Nephron (organoid): ENCODE data around the gene AJAP1.

ENCODE experiments used
- H3K27ac Mint-ChIP-seq, 3 experiments: 2 replicates each; pipeline ENCODE4 v1.8.0; 2020; ENCODE audit warnings: mixed read lengths in 3 of 3, mild to moderate bottlenecking in 2 of 3, moderate library complexity in 1 of 3
- H3K27me3 Mint-ChIP-seq: 2 replicates; pipeline ENCODE4 v1.8.0; 2021; ENCODE audit warnings: low read depth, mild to moderate bottlenecking, moderate library complexity, mixed read lengths
- H3K36me3 Mint-ChIP-seq: 2 replicates; pipeline ENCODE4 v1.8.0; 2020; ENCODE audit warnings: low read depth, mixed read lengths
- H3K4me1 Mint-ChIP-seq: 2 replicates; pipeline ENCODE4 v1.8.0; 2020; ENCODE audit warnings: mixed read lengths
- H3K4me3 Mint-ChIP-seq, 3 experiments: 2 replicates each; pipeline ENCODE4 v1.8.0; 2020; ENCODE audit warnings: mild to moderate bottlenecking in 3 of 3, mixed read lengths in 3 of 3, moderate library complexity in 2 of 3
- H3K9me3 Mint-ChIP-seq: 2 replicates; pipeline ENCODE4 v1.8.0; 2020; ENCODE audit warnings: mixed read lengths
- CTCF ChIP-seq, 3 experiments: fragments of 200-600 bp; sonication (generic); IDR thresholded peaks; one replicate each; pipeline ENCODE4 v1.5.0; 2021; ENCODE audit warnings: antibody characterized with exemption in 3 of 3; ENCODE audit not compliant: unreplicated experiment in 3 of 3

AJAP1 gene

GRCh38 chr1:4797016-4797410 lies 142.6 kb downstream of the AJAP1 start:
- no peak overlapping the region for H3K27ac Mint-ChIP-seq
- H3K9me3 Mint-ChIP-seq, result peaks cover 5% of the 10 kb centered on the region
- no peak overlapping the region for H3K4me3 Mint-ChIP-seq
- peaks cover 28% of the 10 kb centered on the region for H3K27me3 Mint-ChIP-seq
- H3K36me3 Mint-ChIP-seq, result no peaks in the 10 kb centered on the region
- no peak for TF ChIP-seq CTCF (IDR thresholded peaks at IDR 0.05; ENCODE audit: unreplicated experiment in 3 of 3)
- peaks cover 50% of the 10 kb centered on the region for H3K4me1 Mint-ChIP-seq

GRCh38 chr1:4797429-4797828 lies 143.0 kb downstream of the AJAP1 start:
- Mint-ChIP-seq H3K27ac (no peak overlapping the region), H3K4me3 (no peak overlapping the region), H3K4me1 (peaks cover 50% of the 10 kb centered on the region), H3K36me3 (no peaks in the 10 kb centered on the region), H3K9me3 (peaks cover 5% of the 10 kb centered on the region), H3K27me3 (peaks cover 28% of the 10 kb centered on the region)
- no peak for TF ChIP-seq CTCF (IDR thresholded peaks at IDR 0.05; ENCODE audit: unreplicated experiment in 3 of 3)

- TF ChIP-seq CTCF (IDR thresholded peaks at IDR 0.05; ENCODE audit: unreplicated experiment in 3 of 3), result no peak
- peaks cover 32% of the 10 kb centered on the region for H3K4me1 Mint-ChIP-seq
- no peaks in the 10 kb centered on the region for H3K36me3 Mint-ChIP-seq
- H3K27ac Mint-ChIP-seq, result no peak overlapping the region
- peaks cover 46% of the 10 kb centered on the region for H3K27me3 Mint-ChIP-seq
- no peak overlapping the region for H3K4me3 Mint-ChIP-seq
- peaks cover 15% of the 10 kb centered on the region for H3K9me3 Mint-ChIP-seq
These were observed 146.9 kb downstream of the AJAP1 start for GRCh38 chr1:4801192-4801924.

GRCh38 chr1:4802024-4802423 lies 147.6 kb downstream of the AJAP1 start:
- no peak for TF ChIP-seq CTCF (IDR thresholded peaks at IDR 0.05; ENCODE audit: unreplicated experiment in 3 of 3)
- H3K27me3 Mint-ChIP-seq, result peaks cover 46% of the 10 kb centered on the region
- H3K36me3 Mint-ChIP-seq, result no peaks in the 10 kb centered on the region
- peaks cover 17% of the 10 kb centered on the region for H3K9me3 Mint-ChIP-seq
- H3K27ac Mint-ChIP-seq, result no peak overlapping the region
- peaks cover 25% of the 10 kb centered on the region for H3K4me1 Mint-ChIP-seq
- no peak overlapping the region for H3K4me3 Mint-ChIP-seq

GRCh38 chr1:4803335-4803734 lies 148.9 kb downstream of the AJAP1 start:
- peaks cover 18% of the 10 kb centered on the region for H3K9me3 Mint-ChIP-seq
- no peak overlapping the region for H3K27ac Mint-ChIP-seq
- no peaks in the 10 kb centered on the region for H3K36me3 Mint-ChIP-seq
- H3K27me3 Mint-ChIP-seq, result peaks cover 35% of the 10 kb centered on the region
- no peak for TF ChIP-seq CTCF (IDR thresholded peaks at IDR 0.05; ENCODE audit: unreplicated experiment in 3 of 3)
- peaks cover 12% of the 10 kb centered on the region for H3K4me1 Mint-ChIP-seq
- no peak overlapping the region for H3K4me3 Mint-ChIP-seq

GRCh38 chr1:4805987-4806386 lies 151.6 kb downstream of the AJAP1 start:
- Mint-ChIP-seq H3K9me3 (peaks cover 22% of the 10 kb centered on the region), H3K27me3 (peaks cover 29% of the 10 kb centered on the region), H3K4me1 (peaks cover 4% of the 10 kb centered on the region), H3K4me3 (no peak overlapping the region), H3K27ac (no peak overlapping the region), H3K36me3 (no peaks in the 10 kb centered on the region)
- TF ChIP-seq CTCF (IDR thresholded peaks at IDR 0.05; ENCODE audit: unreplicated experiment in 3 of 3), result no peak
